ENCODE measurements around the gene NFX1. TPM values are rescaled to one million over a fixed set of nuclear protein-coding genes. Genes with fewer than 3 reads are reported as not detected.
A peak's percentile ranks its signal among the peaks of the same experiment; 100 is the strongest.

Gene NFX1
- total and polyA plus RNA-seq, 10 of the 15 experiments (the other 5 are each of a cell fraction or from before 2014, with no cell fraction given): 11.9 to 45.1 (median 36.1) TPM

DNA sequence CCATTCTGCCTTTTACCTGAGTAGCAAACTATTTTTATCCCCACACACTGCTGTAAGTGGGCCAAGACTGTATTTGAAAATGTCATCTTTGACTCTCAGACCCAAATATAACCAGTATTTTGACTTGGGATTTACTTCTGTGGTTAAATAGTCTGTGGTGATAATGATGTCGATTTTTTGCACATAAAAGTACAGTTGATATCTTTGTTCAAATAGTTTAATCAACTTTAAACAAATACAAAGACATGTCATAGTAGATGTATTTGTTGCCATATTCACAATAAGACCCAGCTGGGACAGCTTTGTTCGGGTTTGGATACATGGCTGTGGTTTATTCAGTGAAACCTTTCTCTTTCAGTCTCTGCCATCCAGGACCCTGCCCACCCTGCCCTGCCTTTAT is 20.4 kb downstream of the NFX1 start:
- no peak overlapping the region for H3K4me3 ChIP-seq
- WGBS (ENCODE audit: insufficient coverage, insufficient replicate concordance, low lambda C conversion rate, missing lambda C conversion rate): 78% methylated on average over 2 of the region's 2 CpGs
- no peak overlapping the region for H3K27ac ChIP-seq (ENCODE audit: control insufficient read depth, insufficient read depth)
- no peak overlapping the region for H3K9ac ChIP-seq (ENCODE audit: control insufficient read depth, insufficient read depth, low read length)
- ChIA-PET SMC1A (ENCODE audit: uncharacterized antibody, unreplicated experiment) (interaction anchor here (0.7 to 1.8 kb wide), 3 partner anchors 14 to 85 kb away, joined by 3 read pairs; no protein-coding TSS in a partner anchor), RAD21 (ENCODE audit: unreplicated experiment) (no interaction called here), CTCF (no interaction called here), POLR2A (no interaction called here)
- peak; percentile 68 for FAIRE-seq
- H3K4me2 ChIP-seq (ENCODE audit: control insufficient read depth, insufficient read depth): no peak overlapping the region
- TF ChIP-seq BHLHE40 (IDR thresholded peaks at IDR 0.05; ENCODE audit: borderline replicate concordance in 1 of 2, low read depth in 2 of 2, low read length in 1 of 2) (no peak), CREB1 (IDR thresholded peaks at IDR 0.05; ENCODE audit: low read depth) (no peak), KAT2A (conservative IDR thresholded peaks at IDR 0.05; ENCODE audit: control insufficient read depth, low read depth, low read length) (no peak), LARP7 (IDR thresholded peaks at IDR 0.05) (no peak), KLF5 (IDR thresholded peaks at IDR 0.05; ENCODE audit: partially characterized antibody) (no peak), NRF1 (conservative IDR thresholded peaks at IDR 0.05; ENCODE audit: low read depth, low read length) (no peak), NFYA (IDR thresholded peaks at IDR 0.05; ENCODE audit: borderline replicate concordance, low read depth, low read length) (no peak), ZNF207 (IDR thresholded peaks at IDR 0.05; ENCODE audit: borderline replicate concordance) (no peak), WRNIP1 (IDR thresholded peaks at IDR 0.05; ENCODE audit: borderline replicate concordance, low read depth, low read length) (no peak), HDAC6 (IDR thresholded peaks at IDR 0.05; ENCODE audit: unreplicated experiment) (no peak), CREM (IDR thresholded peaks at IDR 0.05; ENCODE audit: low read depth) (no peak), CHD1 (IDR thresholded peaks at IDR 0.05; ENCODE audit: low read depth, low read length) (no peak), TBL1XR1 (IDR thresholded peaks at IDR 0.05; ENCODE audit: low read depth, low read length) (no peak)
- TF ChIP-seq, protein P1, sequence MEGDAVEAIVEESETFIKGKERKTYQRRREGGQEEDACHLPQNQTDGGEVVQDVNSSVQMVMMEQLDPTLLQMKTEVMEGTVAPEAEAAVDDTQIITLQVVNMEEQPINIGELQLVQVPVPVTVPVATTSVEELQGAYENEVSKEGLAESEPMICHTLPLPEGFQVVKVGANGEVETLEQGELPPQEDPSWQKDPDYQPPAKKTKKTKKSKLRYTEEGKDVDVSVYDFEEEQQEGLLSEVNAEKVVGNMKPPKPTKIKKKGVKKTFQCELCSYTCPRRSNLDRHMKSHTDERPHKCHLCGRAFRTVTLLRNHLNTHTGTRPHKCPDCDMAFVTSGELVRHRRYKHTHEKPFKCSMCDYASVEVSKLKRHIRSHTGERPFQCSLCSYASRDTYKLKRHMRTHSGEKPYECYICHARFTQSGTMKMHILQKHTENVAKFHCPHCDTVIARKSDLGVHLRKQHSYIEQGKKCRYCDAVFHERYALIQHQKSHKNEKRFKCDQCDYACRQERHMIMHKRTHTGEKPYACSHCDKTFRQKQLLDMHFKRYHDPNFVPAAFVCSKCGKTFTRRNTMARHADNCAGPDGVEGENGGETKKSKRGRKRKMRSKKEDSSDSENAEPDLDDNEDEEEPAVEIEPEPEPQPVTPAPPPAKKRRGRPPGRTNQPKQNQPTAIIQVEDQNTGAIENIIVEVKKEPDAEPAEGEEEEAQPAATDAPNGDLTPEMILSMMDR (IDR thresholded peaks at IDR 0.05 in 2 of 3, conservative IDR thresholded peaks at IDR 0.05 in 1 of 3; ENCODE audit: control insufficient read depth in 2 of 3, extremely low read depth in 1 of 3, insufficient read depth in 1 of 3, low read depth in 3 of 3, low read length in 3 of 3): no peak
- intact Hi-C loops (cut with micrococcal nuclease; ENCODE audit: unreplicated experiment) (no loop called here), in situ Hi-C loops (cut with MboI) (no loop called here)
- H3K27me3 ChIP-seq (replicated peaks in 1 of 2; ENCODE audit: control insufficient read depth in 2 of 2, insufficient read depth in 2 of 2, low read length in 1 of 2): no peaks in the 10 kb centered on the region
- no peak for DNase-seq (ENCODE audit: low read depth, low spot score)
- peaks cover 14 to 47% of the 10 kb centered on the region in 2 experiments for H3K36me3 ChIP-seq (ENCODE audit: control insufficient read depth in 2 of 2, insufficient read depth in 2 of 2, low read length in 1 of 2)
- no peaks in the 10 kb centered on the region for H3K4me1 ChIP-seq (ENCODE audit: control insufficient read depth, insufficient read depth, low read length)
- H2AFZ ChIP-seq (ENCODE audit: control insufficient read depth, low read depth, low read length): no peak overlapping the region
- peaks cover under 1% of the 10 kb centered on the region for H3K79me2 ChIP-seq (ENCODE audit: control insufficient read depth, insufficient read depth, low read length)
- no peaks in the 10 kb centered on the region for H4K20me1 ChIP-seq (ENCODE audit: control insufficient read depth, insufficient read depth)
- no TSS peak for BruUV-seq (replicated peaks)
- no peaks in the 10 kb centered on the region for H3K9me3 ChIP-seq (replicated peaks; ENCODE audit: control insufficient read depth, insufficient read depth, low read length)
- ATAC-seq: no peak

All from GM12878 (cell line).